ENCODE measurements around the gene MRPS35.

DNA sequence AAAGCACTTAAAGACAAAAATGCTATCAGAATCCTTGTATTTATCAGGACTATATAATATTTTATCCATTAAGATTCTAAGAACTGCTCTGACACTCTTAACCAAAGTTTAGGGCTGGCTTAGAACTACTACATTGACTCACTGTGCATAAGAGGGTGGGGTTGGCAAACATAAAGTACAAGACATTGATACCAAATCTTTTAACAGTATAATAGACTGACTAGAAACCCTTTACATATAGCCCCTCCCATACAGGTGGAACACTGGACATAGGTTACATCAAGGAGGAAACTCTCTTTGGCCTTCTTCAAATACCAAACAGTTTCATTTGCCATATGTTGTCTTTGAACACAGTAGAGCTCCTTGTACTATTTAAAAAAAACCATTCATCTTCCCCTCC lies 30.0 kb upstream of the MRPS35 start:
- TF ChIP-seq, protein P1, sequence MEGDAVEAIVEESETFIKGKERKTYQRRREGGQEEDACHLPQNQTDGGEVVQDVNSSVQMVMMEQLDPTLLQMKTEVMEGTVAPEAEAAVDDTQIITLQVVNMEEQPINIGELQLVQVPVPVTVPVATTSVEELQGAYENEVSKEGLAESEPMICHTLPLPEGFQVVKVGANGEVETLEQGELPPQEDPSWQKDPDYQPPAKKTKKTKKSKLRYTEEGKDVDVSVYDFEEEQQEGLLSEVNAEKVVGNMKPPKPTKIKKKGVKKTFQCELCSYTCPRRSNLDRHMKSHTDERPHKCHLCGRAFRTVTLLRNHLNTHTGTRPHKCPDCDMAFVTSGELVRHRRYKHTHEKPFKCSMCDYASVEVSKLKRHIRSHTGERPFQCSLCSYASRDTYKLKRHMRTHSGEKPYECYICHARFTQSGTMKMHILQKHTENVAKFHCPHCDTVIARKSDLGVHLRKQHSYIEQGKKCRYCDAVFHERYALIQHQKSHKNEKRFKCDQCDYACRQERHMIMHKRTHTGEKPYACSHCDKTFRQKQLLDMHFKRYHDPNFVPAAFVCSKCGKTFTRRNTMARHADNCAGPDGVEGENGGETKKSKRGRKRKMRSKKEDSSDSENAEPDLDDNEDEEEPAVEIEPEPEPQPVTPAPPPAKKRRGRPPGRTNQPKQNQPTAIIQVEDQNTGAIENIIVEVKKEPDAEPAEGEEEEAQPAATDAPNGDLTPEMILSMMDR (IDR thresholded peaks at IDR 0.05), result no peak
- TF ChIP-seq POLR2A (IDR thresholded peaks at IDR 0.05), result no peak
- no peak for TF ChIP-seq EP300 (IDR thresholded peaks at IDR 0.05)
- no peak for TF ChIP-seq POLR2AphosphoS5 (IDR thresholded peaks at IDR 0.05)
